D721Med (cell line): ENCODE data around the gene OXLD1.

ENCODE experiments used
- DNase-seq: peaks from one replicate; pipeline ENCODE4 v3.0.0; 2011; ENCODE audit warnings: low spot score; ENCODE audit not compliant: insufficient read length
- FAIRE-seq: peaks from 2 replicates; lab custom pipeline; 2011; peaks lifted over from hg19 to GRCh38; lab: Jason Lieb, UNC
- TF ChIP-seq, protein P1 (sequence below): IDR thresholded peaks from 2 replicates; pipeline ENCODE4 v1.5.1; 2012; ENCODE audit warnings: mild to moderate bottlenecking, control low read depth; ENCODE audit not compliant: insufficient read depth; ENCODE audit errors: missing control alignments

OXLD1 gene

DNA sequence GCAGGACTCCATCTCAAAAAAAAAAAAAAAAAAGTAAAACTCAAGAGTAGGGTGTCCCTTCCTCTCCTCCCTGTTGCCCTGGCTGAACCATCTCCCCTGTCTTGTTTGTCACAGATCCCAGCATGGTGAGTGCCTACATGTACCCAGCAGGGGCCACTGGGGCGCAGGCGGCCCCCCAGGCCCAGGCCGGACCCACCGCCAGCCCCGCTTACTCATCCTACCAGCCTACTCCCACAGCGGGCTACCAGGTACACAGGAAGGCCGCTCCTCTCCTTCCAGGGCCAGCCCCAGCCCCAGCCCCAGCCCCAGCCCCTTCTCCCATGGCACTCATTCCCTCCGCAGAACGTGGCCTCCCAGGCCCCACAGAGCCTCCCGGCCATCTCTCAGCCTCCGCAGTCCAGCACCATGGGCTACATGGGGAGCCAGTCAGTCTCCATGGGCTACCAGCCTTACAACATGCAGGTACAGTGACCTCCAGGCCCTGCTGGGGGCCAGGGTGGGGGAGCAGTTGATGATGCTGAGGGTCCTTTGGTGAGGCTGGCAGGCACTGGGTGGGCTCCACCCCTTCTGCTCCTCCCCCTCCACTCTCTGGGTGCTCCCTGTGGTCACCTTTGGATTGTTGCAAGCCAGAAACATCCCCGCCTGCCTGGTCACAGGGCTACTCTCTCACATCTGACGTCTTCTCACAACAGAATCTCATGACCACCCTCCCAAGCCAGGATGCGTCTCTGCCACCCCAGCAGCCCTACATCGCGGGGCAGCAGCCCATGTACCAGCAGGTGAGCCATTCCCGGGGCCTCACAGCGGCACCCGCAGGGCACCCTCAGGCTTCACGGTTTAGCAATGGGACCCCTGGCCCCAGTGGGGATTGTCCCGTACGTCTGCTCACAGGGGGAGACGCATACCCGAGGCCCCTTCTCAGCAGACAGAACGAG lies 34.2 kb upstream of the OXLD1 start:
- no peak for DNase-seq
- TF ChIP-seq, protein P1, sequence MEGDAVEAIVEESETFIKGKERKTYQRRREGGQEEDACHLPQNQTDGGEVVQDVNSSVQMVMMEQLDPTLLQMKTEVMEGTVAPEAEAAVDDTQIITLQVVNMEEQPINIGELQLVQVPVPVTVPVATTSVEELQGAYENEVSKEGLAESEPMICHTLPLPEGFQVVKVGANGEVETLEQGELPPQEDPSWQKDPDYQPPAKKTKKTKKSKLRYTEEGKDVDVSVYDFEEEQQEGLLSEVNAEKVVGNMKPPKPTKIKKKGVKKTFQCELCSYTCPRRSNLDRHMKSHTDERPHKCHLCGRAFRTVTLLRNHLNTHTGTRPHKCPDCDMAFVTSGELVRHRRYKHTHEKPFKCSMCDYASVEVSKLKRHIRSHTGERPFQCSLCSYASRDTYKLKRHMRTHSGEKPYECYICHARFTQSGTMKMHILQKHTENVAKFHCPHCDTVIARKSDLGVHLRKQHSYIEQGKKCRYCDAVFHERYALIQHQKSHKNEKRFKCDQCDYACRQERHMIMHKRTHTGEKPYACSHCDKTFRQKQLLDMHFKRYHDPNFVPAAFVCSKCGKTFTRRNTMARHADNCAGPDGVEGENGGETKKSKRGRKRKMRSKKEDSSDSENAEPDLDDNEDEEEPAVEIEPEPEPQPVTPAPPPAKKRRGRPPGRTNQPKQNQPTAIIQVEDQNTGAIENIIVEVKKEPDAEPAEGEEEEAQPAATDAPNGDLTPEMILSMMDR, result no peak
- no peak for FAIRE-seq

DNA sequence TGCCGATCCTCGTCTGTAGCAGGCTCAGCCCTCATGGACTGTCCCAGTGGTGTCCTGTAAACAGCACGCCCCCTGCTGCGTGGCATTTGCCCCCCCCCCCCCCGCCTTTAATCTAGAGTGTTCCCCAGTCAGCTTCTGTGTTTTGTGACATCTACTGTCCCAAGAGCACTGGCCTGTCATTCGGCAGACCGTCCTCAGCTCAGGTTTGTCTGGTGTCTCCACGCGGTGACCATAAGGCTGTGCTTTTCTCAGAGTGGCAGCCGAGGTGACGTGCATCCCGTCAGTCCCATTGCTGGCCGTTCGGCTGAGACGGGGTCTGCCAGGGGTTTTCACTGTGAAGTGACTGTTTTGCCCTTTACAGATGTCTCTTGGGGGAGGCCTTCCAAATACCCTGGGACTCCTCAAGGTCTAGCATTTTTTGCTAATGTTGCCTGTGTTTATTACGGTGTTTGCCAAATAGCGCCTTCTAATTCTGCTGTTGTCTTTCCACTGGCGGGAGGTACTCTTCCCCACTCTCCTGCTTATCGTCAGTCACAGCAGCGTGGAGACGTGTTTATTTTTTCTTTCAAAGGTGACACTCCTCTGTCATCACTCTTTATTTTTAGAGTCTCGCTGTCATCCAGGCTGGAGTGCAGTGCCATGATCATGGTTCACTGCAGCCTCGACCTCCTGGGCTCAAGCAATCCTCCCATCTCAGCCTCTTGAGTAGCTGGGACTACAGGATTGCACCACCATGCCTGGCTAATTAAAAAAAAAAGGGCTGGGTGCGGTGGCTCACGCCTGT lies 31.0 kb upstream of the OXLD1 start:
- DNase-seq (no peak), FAIRE-seq (no peak)
- TF ChIP-seq, protein P1, result no peak

DNA sequence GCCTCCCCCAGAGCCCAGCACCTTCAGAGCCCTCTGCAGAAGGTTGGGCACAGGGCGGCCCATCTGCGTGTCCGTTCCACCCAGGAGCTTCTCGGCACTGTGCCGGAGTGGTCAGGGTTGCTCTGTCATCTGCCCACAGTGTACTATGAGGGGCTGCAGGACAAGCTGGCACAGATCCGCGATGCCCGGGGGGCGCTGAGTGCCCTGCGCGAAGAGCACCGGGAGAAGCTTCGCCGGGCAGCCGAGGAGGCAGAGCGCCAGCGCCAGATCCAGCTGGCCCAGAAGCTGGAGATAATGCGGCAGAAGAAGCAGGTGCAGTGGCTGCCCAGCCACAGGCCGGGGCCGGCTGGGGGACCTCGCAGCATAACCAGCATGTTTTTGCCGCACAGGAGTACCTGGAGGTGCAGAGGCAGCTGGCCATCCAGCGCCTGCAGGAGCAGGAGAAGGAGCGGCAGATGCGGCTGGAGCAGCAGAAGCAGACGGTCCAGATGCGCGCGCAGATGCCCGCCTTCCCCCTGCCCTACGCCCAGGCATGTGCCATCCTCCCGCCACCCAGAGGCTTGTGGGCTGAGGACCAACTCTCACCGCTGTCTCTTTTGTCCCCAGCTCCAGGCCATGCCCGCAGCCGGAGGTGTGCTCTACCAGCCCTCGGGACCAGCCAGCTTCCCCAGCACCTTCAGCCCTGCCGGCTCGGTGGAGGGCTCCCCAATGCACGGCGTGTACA lies 30.0 kb upstream of the OXLD1 start:
- FAIRE-seq (no peak), DNase-seq (no peak)
- TF ChIP-seq, protein P1, result no peak

DNA sequence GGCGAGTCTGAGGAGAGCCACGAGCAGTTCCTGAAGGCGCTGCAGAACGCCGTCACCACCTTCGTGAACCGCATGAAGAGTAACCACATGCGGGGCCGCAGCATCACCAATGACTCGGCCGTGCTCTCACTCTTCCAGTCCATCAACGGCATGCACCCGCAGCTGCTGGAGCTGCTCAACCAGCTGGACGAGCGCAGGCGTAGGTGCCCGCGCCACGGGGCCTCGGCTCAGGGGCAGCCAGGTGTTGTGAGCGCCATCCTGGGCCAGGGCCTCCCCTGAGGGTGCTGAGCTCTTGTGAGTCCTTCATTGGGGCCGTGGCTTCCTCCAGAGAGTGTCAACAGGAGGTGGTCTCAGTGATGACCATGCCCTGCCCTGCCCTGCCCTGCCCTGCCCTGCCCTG lies 29.4 kb upstream of the OXLD1 start:
- TF ChIP-seq, protein P1, result no peak
- FAIRE-seq (no peak), DNase-seq (no peak)

DNA sequence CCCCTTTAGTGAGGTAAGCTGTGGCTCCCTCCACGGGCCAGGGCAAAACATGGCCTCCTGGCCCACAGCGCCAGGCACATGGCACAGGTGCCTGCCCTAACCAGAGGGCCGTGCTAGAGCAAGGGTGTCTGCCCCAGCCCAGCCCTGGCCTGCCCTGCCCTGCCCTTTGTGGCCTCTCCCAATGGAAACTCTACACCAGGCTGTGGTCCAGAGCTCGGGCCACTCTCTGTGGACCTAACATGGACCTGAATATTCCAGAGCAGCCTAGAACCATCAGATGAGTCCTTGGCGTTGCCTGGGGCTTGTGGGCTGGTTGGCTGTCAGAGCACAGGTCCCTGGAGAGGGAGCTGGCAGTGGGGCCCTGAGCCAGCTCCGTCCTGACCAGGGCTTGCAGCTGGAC lies 28.8 kb upstream of the OXLD1 start:
- TF ChIP-seq, protein P1, result no peak
- DNase-seq (no peak), FAIRE-seq (no peak)

DNA sequence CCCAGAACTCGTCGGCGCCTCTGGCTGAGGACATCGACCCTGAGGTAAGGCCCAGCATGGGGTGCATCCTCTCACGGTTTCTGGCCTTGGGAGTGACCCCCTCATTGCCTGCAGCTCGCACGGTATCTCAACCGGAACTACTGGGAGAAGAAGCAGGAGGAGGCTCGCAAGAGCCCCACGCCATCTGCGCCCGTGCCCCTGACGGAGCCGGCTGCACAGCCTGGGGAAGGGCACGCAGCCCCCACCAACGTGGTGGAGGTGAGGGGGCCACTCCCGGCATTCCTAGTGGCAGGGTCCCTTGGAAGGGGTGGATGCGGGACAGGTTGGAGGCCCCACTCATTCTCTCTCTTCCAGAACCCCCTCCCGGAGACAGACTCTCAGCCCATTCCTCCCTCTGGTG lies 28.4 kb upstream of the OXLD1 start:
- no peak for FAIRE-seq
- TF ChIP-seq, protein P1, result no peak
- DNase-seq, result no peak
